Breast epithelium (tissue), 4 donors: ENCODE results near the gene TJP1. TPM values are rescaled to one million over a fixed set of nuclear protein-coding genes. Genes with fewer than 3 reads are reported as not detected.

ENCODE experiments used
- DNase-seq, 2 donors: peaks; one replicate each; pipeline ENCODE4 v3.0.0-alpha.2; 2019; ENCODE audit warnings: low spot score in 2 of 2
- H3K27ac ChIP-seq, 2 donors: fragments of 200-600 bp; sonication (generic) in 1 of 2; one replicate each; pipeline ENCODE4 v1.5.1; 2016 to 2019; ENCODE audit warnings: mild to moderate bottlenecking in 1 of 2
- H3K27me3 ChIP-seq, 2 donors: fragments of 200-600 bp; sonication (generic) in 1 of 2; one replicate each; pipeline versions ENCODE4 v1.5.1 to v1.6.0; 2017 to 2019; ENCODE audit warnings: control low read depth in 1 of 2, mild to moderate bottlenecking in 1 of 2
- H3K36me3 ChIP-seq: fragments of 200-600 bp; one replicate; pipeline ENCODE4 v1.5.1; 2019
- H3K4me1 ChIP-seq, 2 donors: fragments of 200-600 bp; sonication (generic); one replicate each; pipeline ENCODE4 v1.5.1; 2016 to 2019; ENCODE audit warnings: control low read depth in 1 of 2
- H3K4me3 ChIP-seq, 3 donors: fragments of 200-600 bp; sonication (generic); 1 replicate in 2 of 3; 2 replicates in 1 of 3; pipeline ENCODE4 v1.5.1; 2016 to 2019; ENCODE audit warnings: mild to moderate bottlenecking in 3 of 3, moderate library complexity in 2 of 3
- H3K9me3 ChIP-seq, 2 donors: fragments of 200-600 bp; sonication (generic) in 1 of 2; one replicate each; pipeline ENCODE4 v1.5.1; 2016 to 2019; ENCODE audit warnings: control low read depth in 1 of 2
- POLR2A ChIP-seq: fragments of 450-650 bp; IDR thresholded peaks from one replicate; pipeline ENCODE4 v1.6.1; 2016; ENCODE audit warnings: antibody characterized with exemption, mild to moderate bottlenecking, moderate library complexity
- POLR2AphosphoS5 ChIP-seq, 3 donors: sonication (generic); formaldehyde crosslinking; IDR thresholded peaks; one replicate each; pipeline ENCODE4 v1.6.1; 2017; ENCODE audit warnings: antibody characterized with exemption in 3 of 3
- intact Hi-C: fragments of 100-400 bp; cut with DNase I; formaldehyde crosslinking; loops from one replicate; pipeline ENCODE4 v1.15.1; 2023; ENCODE audit warnings: low total_unique reads
- total RNA-seq, 3 donors: library from RNA; depleted of rRNA; stranded (reverse); fragments of >200 nt; gene quantifications; one replicate each; pipeline ENCODE4 v1.1.0, GENCODE V29; 2016
- TF ChIP-seq, protein P1 (sequence below), 3 donors: fragments of 450-650 bp; IDR thresholded peaks; one replicate each; pipeline ENCODE4 v1.5.1; 2016 to 2017; ENCODE audit warnings: antibody characterized with exemption in 3 of 3, mild to moderate bottlenecking in 3 of 3, moderate library complexity in 3 of 3

TJP1 gene
- total RNA-seq, 3 donors from 2014 or later: 92.8 to 101 (median 97.2) TPM

DNA sequence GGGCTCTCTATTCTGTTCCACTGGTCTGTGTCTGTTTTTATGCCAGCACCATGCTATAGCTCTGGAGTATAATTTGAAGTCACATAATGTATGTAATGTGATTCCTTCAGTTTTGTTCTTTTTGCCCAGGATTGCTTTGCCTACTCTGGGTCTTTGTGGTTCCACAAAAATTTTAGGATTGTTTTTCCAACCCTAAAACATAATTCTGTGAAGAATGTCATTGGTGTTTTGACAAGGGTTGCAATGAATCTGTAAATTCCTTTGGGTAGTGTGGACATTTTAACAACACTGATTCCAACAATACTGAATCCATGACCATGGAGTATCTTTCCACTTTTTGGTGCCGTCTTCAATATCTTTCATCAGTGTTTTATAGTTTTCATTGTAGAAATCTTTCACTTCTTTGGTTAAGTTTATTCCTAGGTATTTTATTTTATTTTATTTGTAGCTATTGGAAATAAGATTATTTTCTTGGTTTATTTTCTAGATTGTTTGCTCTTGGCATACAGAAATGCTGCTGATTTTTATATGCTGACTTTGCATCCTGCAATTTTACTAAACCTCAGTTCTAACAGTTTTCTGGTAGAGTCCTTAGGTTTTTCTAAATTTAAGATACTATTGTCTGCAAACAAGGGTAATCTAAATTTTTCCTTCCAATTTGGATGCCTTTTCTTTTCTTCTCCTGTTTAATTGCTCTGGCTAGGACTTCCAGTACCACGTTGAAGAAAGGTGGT, 29.7 kb downstream of the TJP1 start:
- Histone ChIP-seq H3K4me1 (no peaks in the 10 kb centered on the region), H3K27ac (no peak overlapping the region), H3K4me3 (no peak overlapping the region), H3K36me3 (no peaks in the 10 kb centered on the region), H3K9me3 (no peaks in the 10 kb centered on the region), H3K27me3 (no peaks in the 10 kb centered on the region)
- no peak for TF ChIP-seq POLR2AphosphoS5 (IDR thresholded peaks at IDR 0.05)
- TF ChIP-seq POLR2A: no peak
- TF ChIP-seq, protein P1, sequence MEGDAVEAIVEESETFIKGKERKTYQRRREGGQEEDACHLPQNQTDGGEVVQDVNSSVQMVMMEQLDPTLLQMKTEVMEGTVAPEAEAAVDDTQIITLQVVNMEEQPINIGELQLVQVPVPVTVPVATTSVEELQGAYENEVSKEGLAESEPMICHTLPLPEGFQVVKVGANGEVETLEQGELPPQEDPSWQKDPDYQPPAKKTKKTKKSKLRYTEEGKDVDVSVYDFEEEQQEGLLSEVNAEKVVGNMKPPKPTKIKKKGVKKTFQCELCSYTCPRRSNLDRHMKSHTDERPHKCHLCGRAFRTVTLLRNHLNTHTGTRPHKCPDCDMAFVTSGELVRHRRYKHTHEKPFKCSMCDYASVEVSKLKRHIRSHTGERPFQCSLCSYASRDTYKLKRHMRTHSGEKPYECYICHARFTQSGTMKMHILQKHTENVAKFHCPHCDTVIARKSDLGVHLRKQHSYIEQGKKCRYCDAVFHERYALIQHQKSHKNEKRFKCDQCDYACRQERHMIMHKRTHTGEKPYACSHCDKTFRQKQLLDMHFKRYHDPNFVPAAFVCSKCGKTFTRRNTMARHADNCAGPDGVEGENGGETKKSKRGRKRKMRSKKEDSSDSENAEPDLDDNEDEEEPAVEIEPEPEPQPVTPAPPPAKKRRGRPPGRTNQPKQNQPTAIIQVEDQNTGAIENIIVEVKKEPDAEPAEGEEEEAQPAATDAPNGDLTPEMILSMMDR (IDR thresholded peaks at IDR 0.05): no peak
- intact Hi-C loops: no loop called here
- DNase-seq: no peak

GRCh38 chr15:29790607-29791006, 31.7 kb downstream of the TJP1 start:
- H3K4me1 ChIP-seq: no peaks in the 10 kb centered on the region
- H3K9me3 ChIP-seq: no peaks in the 10 kb centered on the region
- TF ChIP-seq POLR2AphosphoS5 (IDR thresholded peaks at IDR 0.05) (no peak), POLR2A (no peak)
- TF ChIP-seq, protein P1 (IDR thresholded peaks at IDR 0.05): no peak
- H3K27ac ChIP-seq: no peak overlapping the region
- H3K27me3 ChIP-seq: no peaks in the 10 kb centered on the region
- no peak overlapping the region for H3K4me3 ChIP-seq
- H3K36me3 ChIP-seq: no peaks in the 10 kb centered on the region
- intact Hi-C loops: no loop called here
- DNase-seq: no peak

- Histone ChIP-seq H3K4me3 (no peak overlapping the region), H3K4me1 (no peaks in the 10 kb centered on the region), H3K36me3 (no peaks in the 10 kb centered on the region), H3K27ac (no peak overlapping the region), H3K27me3 (no peaks in the 10 kb centered on the region), H3K9me3 (no peaks in the 10 kb centered on the region)
- TF ChIP-seq, protein P1 (IDR thresholded peaks at IDR 0.05): no peak
- TF ChIP-seq POLR2AphosphoS5 (IDR thresholded peaks at IDR 0.05): no peak
- TF ChIP-seq POLR2A: no peak
- intact Hi-C loops: no loop called here
- no peak for DNase-seq
Observed at GRCh38 chr15:29789871-29790270, 32.4 kb downstream of the TJP1 start.

GRCh38 chr15:29788433-29789034, 33.7 kb downstream of the TJP1 start:
- H3K4me1 ChIP-seq: no peaks in the 10 kb centered on the region
- no peak for DNase-seq
- TF ChIP-seq, protein P1 (IDR thresholded peaks at IDR 0.05): no peak
- TF ChIP-seq POLR2A (no peak), POLR2AphosphoS5 (IDR thresholded peaks at IDR 0.05) (no peak)
- H3K9me3 ChIP-seq: no peaks in the 10 kb centered on the region
- intact Hi-C loops: no loop called here
- no peaks in the 10 kb centered on the region for H3K27me3 ChIP-seq
- H3K36me3 ChIP-seq: no peaks in the 10 kb centered on the region
- H3K4me3 ChIP-seq: no peak overlapping the region
- H3K27ac ChIP-seq: no peak overlapping the region

DNA sequence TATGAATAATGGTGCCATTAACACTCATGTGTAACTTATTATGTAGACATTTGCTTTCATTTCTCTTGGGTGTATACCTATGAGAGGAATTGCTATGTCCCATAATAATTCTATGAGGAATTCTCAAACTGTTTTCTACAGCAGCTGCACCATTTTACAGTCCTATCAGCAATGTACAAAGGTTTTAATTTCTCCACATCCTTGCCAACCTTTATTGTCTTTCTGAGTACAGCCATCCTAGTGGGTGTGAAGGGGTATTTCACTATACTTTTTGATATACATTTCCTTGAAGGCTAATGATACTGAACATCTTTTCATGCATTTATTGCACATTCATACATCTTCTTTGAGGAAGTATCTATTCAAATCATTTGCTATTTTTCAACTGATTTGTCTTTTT, 34.5 kb downstream of the TJP1 start:
- no peaks in the 10 kb centered on the region for H3K27me3 ChIP-seq
- no peak overlapping the region for H3K4me3 ChIP-seq
- no peaks in the 10 kb centered on the region for H3K36me3 ChIP-seq
- TF ChIP-seq POLR2A (no peak), POLR2AphosphoS5 (IDR thresholded peaks at IDR 0.05) (no peak)
- TF ChIP-seq, protein P1 (IDR thresholded peaks at IDR 0.05): no peak
- intact Hi-C loops: no loop called here
- no peaks in the 10 kb centered on the region for H3K9me3 ChIP-seq
- H3K27ac ChIP-seq: no peak overlapping the region
- no peaks in the 10 kb centered on the region for H3K4me1 ChIP-seq
- no peak for DNase-seq
